Ovary (tissue), 3 donors: ENCODE measurements around the gene BRCA1.

ENCODE experiments used
- EP300 ChIP-seq: sonication (generic); formaldehyde crosslinking; IDR thresholded peaks from one replicate; pipeline ENCODE4 v1.6.1; 2017; ENCODE audit warnings: antibody characterized with exemption
- POLR2A ChIP-seq: fragments of 450-650 bp; IDR thresholded peaks from one replicate; pipeline ENCODE4 v1.6.1; 2017; ENCODE audit warnings: antibody characterized with exemption, mild to moderate bottlenecking, moderate library complexity
- TF ChIP-seq, protein P1 (sequence below), 3 donors: fragments of 450-650 bp in 2 of 3; fragments of 200-600 bp in 1 of 3; IDR thresholded peaks; one replicate each; pipeline versions ENCODE4 v1.5.1 to v1.8.0; 2016 to 2022; ENCODE audit warnings: antibody characterized with exemption in 3 of 3, mild to moderate bottlenecking in 1 of 3
- donor health status: DM: no; HTN: no; CAD: no.

DNA sequence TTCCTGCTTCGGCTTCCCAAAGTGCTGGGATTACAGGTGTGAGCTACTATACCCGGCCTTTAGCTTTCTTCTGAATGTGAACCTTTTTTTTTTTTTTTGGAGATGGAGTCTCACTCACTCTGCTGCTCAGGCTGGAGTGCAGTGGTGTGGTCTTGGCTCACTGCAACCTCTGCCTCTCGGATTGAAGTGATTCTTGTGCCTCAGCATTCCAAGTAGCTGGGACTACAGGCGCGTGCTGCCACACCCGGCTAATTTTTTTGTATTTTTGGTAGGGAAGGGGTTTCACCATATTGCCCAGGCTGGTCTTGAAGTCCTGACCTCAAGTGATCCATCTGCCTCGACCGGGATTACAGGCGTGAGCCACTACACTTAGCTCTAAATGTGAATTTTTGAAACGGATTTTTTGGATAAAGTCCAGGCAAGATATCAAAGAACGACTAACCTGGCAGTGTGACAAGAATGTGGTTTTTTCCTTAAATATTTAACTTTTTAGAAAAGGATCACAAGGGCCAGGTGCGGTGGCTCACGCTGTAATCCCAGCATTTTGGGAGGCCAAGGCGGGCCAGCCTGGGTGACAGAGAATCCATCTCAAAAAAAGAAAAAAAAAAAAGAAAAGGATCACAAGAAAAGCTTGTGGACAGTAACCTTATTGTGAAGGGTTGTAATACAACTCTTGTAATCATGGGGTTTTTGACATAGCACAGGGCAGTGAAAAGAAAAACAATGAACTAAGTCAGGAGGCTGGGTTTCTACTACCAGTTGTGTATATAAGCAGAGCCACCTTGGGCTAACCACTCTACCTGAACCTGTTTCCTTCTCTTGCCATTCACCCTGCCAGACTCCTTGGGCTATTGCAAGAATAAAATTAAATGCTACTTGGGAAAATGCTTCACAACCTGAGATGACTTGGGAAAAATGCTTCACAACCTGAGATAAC is 6.2 kb downstream of the BRCA1 start:
- TF ChIP-seq POLR2A (no peak), EP300 (no peak)
- TF ChIP-seq, protein P1, sequence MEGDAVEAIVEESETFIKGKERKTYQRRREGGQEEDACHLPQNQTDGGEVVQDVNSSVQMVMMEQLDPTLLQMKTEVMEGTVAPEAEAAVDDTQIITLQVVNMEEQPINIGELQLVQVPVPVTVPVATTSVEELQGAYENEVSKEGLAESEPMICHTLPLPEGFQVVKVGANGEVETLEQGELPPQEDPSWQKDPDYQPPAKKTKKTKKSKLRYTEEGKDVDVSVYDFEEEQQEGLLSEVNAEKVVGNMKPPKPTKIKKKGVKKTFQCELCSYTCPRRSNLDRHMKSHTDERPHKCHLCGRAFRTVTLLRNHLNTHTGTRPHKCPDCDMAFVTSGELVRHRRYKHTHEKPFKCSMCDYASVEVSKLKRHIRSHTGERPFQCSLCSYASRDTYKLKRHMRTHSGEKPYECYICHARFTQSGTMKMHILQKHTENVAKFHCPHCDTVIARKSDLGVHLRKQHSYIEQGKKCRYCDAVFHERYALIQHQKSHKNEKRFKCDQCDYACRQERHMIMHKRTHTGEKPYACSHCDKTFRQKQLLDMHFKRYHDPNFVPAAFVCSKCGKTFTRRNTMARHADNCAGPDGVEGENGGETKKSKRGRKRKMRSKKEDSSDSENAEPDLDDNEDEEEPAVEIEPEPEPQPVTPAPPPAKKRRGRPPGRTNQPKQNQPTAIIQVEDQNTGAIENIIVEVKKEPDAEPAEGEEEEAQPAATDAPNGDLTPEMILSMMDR (IDR thresholded peaks at IDR 0.05) = no peak
